ENCODE results near the gene CAPN3.

CAPN3 gene

GRCh38 chr15:42453826-42454225 lies 94.5 kb downstream of the CAPN3 start:
- no peak for DNase-seq (ENCODE audit: low spot score)

GRCh38 chr15:42456531-42456930 lies 97.2 kb downstream of the CAPN3 start:
- no peak for DNase-seq (ENCODE audit: low spot score)

GRCh38 chr15:42456971-42457370 lies 97.7 kb downstream of the CAPN3 start:
- DNase-seq (ENCODE audit: low spot score), result peak; percentile 16

- DNase-seq (ENCODE audit: low spot score), result peak; percentile 70
Measured at GRCh38 chr15:42457445-42458442, 98.4 kb downstream of the CAPN3 start.

- no peak for DNase-seq (ENCODE audit: low spot score)
Measured at GRCh38 chr15:42461261-42461660, 102.0 kb downstream of the CAPN3 start.
